ENCODE measurements around the gene KCNK16.

DNA sequence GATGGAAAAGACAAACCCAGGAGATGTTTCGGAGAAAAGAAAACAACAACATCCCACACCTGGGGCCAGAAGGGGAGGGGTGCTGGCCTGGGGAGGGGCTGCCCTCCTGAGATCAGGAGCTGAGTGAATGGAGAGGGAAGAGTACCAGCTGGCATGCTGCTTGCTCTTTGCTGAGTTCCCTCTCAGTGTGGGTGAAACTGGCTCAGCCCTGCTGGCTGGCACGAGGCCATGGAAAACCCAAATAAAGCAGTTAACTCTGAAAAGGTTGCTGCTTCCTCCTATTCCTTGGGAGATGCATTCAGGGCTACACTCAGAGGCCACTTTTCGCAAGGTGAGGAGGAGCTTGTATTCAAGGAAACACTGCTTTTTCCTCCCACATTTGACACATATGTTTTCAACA is 8.0 kb upstream of the KCNK16 start:
- TF ChIP-seq POLR2AphosphoS5 (IDR thresholded peaks at IDR 0.05) (no peak), EZH2 (IDR thresholded peaks at IDR 0.05; ENCODE audit: borderline replicate concordance, insufficient read depth, low read length, poor library complexity, severe bottlenecking) (no peak), EP300 (conservative IDR thresholded peaks at IDR 0.05; ENCODE audit: poor library complexity, severe bottlenecking) (no peak), SMC3 (conservative IDR thresholded peaks at IDR 0.05; ENCODE audit: poor library complexity) (no peak)
- TF ChIP-seq, protein P1, sequence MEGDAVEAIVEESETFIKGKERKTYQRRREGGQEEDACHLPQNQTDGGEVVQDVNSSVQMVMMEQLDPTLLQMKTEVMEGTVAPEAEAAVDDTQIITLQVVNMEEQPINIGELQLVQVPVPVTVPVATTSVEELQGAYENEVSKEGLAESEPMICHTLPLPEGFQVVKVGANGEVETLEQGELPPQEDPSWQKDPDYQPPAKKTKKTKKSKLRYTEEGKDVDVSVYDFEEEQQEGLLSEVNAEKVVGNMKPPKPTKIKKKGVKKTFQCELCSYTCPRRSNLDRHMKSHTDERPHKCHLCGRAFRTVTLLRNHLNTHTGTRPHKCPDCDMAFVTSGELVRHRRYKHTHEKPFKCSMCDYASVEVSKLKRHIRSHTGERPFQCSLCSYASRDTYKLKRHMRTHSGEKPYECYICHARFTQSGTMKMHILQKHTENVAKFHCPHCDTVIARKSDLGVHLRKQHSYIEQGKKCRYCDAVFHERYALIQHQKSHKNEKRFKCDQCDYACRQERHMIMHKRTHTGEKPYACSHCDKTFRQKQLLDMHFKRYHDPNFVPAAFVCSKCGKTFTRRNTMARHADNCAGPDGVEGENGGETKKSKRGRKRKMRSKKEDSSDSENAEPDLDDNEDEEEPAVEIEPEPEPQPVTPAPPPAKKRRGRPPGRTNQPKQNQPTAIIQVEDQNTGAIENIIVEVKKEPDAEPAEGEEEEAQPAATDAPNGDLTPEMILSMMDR (IDR thresholded peaks at IDR 0.05; ENCODE audit: poor library complexity, severe bottlenecking): no peak
